Measurements from ENCODE around the gene IFT25. TPM values are rescaled to one million over a fixed set of nuclear protein-coding genes. Genes with fewer than 3 reads are reported as not detected.

IFT25 gene
- total RNA-seq, 1 donor from 2014 or later: 15.2 TPM

Other genes with a start within 250 kb of the IFT25 start
- gene GLIS1, start 206.5 kb downstream of the IFT25 start, total RNA-seq: not detected
- 29.3 TPM for gene NDC1, start 107.4 kb downstream of the IFT25 start, total RNA-seq
- gene YIPF1, start 55.9 kb downstream of the IFT25 start, total RNA-seq: 12.5 TPM
- not detected for gene DIO1, start 51.5 kb downstream of the IFT25 start, total RNA-seq
- gene LRRC42, start 651 bp upstream of the IFT25 start, total RNA-seq: 12.3 TPM
- gene LDLRAD1, start 72.5 kb upstream of the IFT25 start, total RNA-seq: not detected
- 74.7 TPM for gene TMEM59, start 107.5 kb upstream of the IFT25 start, total RNA-seq
- 3.7 TPM for gene TCEANC2, start 107.9 kb upstream of the IFT25 start, total RNA-seq
- not detected for gene CDCP2, start 207.3 kb upstream of the IFT25 start, total RNA-seq